Gastroesophageal sphincter (tissue), 4 donors: ENCODE results near the gene GAST. TPM values are rescaled to one million over a fixed set of nuclear protein-coding genes. Genes with fewer than 3 reads are reported as not detected.
"Not testable (repeated sequence)": the region's sequence is repeated elsewhere in the genome, so short reads cannot be mapped to it uniquely, and the experiment has no call there.

Experiments used
- ATAC-seq: fragments of 150-250 bp; one replicate; pipeline ENCODE4 v1.9.1; 2016; ENCODE audit warnings: mild to moderate bottlenecking, moderate library complexity
- H3K27ac ChIP-seq, 4 donors: fragments of 200-600 bp; sonication (generic) in 3 of 4; 1 replicate in 3 of 4; 2 replicates in 1 of 4; pipeline ENCODE4 v1.5.1; 2016 to 2019
- H3K27me3 ChIP-seq: fragments of 200-600 bp; sonication (generic); one replicate; pipeline ENCODE4 v1.5.1; 2019
- H3K36me3 ChIP-seq, 2 donors: fragments of 200-600 bp; sonication (generic); one replicate each; pipeline ENCODE4 v1.5.1; 2019; ENCODE audit warnings: control low read depth in 1 of 2
- H3K4me1 ChIP-seq, 3 donors: fragments of 200-600 bp; sonication (generic); 1 replicate in 2 of 3; 2 replicates in 1 of 3; pipeline ENCODE4 v1.5.1; 2016 to 2019; ENCODE audit warnings: control low read depth in 2 of 3
- H3K4me3 ChIP-seq, 2 donors: fragments of 200-600 bp; sonication (generic); one replicate each; pipeline ENCODE4 v1.5.1; 2019; ENCODE audit warnings: mild to moderate bottlenecking in 1 of 2, moderate library complexity in 1 of 2
- H3K9me3 ChIP-seq, 3 donors: fragments of 200-600 bp; sonication (generic); one replicate each; pipeline ENCODE4 v1.5.1; 2017 to 2019; ENCODE audit warnings: control low read depth in 2 of 3
- CTCF ChIP-seq, 4 experiments: fragments of 200-600 bp in 2 of 4; fragments of 450-650 bp in 2 of 4; sonication (generic) in 1 of 4; IDR thresholded peaks; one replicate each; pipeline ENCODE4 v1.5.1; 2017 to 2019; ENCODE audit warnings: antibody characterized with exemption in 4 of 4, mild to moderate bottlenecking in 2 of 4, moderate library complexity in 2 of 4
- EP300 ChIP-seq: sonication (generic); formaldehyde crosslinking; IDR thresholded peaks from one replicate; pipeline ENCODE4 v1.6.1; 2017; ENCODE audit warnings: antibody characterized with exemption, mild to moderate bottlenecking
- POLR2A ChIP-seq, 2 donors: fragments of 450-650 bp; IDR thresholded peaks; one replicate each; pipeline ENCODE4 v1.6.1; 2017; ENCODE audit warnings: antibody characterized with exemption in 2 of 2, mild to moderate bottlenecking in 2 of 2, moderate library complexity in 1 of 2
- POLR2AphosphoS5 ChIP-seq: sonication (generic); formaldehyde crosslinking; IDR thresholded peaks from one replicate; pipeline ENCODE4 v1.6.1; 2017; ENCODE audit warnings: antibody characterized with exemption
- WGBS, 2 donors: methylation state at CpG; one replicate each; pipeline ENCODE4 v1.1.5; 2018; ENCODE audit warnings: low coverage in 1 of 2; 5-methylcytosine and 5-hydroxymethylcytosine counted together
- total RNA-seq, 4 donors: library from RNA; depleted of rRNA; stranded (reverse); fragments of >200 nt; gene quantifications; one replicate each; pipeline ENCODE4 v1.1.0, GENCODE V29; 2016

GAST gene
- total RNA-seq, 4 donors from 2014 or later = not detected

GRCh38 chr17:41695134-41695661 is 16.9 kb upstream of the GAST start:
- no peak overlapping the region for H3K4me3 ChIP-seq
- peaks cover 5 to 56% of the 10 kb centered on the region in 2 donors for H3K36me3 ChIP-seq
- ATAC-seq = no peak
- peaks cover 0 to 49% (median 22%) of the 10 kb centered on the region in 3 donors for H3K4me1 ChIP-seq
- H3K9me3 ChIP-seq = no peaks in the 10 kb centered on the region
- no peaks in the 10 kb centered on the region for H3K27me3 ChIP-seq
- 33% methylated on average over 1 of the region's 7 CpGs; no CpG with 5 or more reads in 1 of the 2 donors for WGBS, 2 donors
- TF ChIP-seq CTCF (IDR thresholded peaks at IDR 0.05) (no peak), POLR2AphosphoS5 (peak; percentile 2), EP300 (no peak)
- H3K27ac ChIP-seq = peak overlapping the region in 3 of 4 donors; percentile 38 to 66 (median 41)

GRCh38 chr17:41695954-41696757 is 16.0 kb upstream of the GAST start:
- H3K4me3 ChIP-seq = no peak overlapping the region
- peak overlapping the region in 3 of 4 donors; percentile 38 to 66 (median 41) for H3K27ac ChIP-seq
- H3K4me1 ChIP-seq = peaks cover 0 to 40% (median 13%) of the 10 kb centered on the region in 3 donors
- TF ChIP-seq POLR2A (IDR thresholded peaks at IDR 0.05) = no peak
- TF ChIP-seq CTCF (IDR thresholded peaks at IDR 0.05) = peak; percentile 75 to 88 (median 80)
- TF ChIP-seq POLR2AphosphoS5 = no peak
- peaks cover 0 to 46% of the 10 kb centered on the region in 2 donors for H3K36me3 ChIP-seq
- ATAC-seq = no peak
- no peaks in the 10 kb centered on the region for H3K9me3 ChIP-seq
- no peaks in the 10 kb centered on the region for H3K27me3 ChIP-seq
- WGBS, 2 donors = 38 to 43% methylated on average over 6 to 8 of the region's 11 CpGs

- Histone ChIP-seq H3K36me3 (peaks cover 0 to 34% of the 10 kb centered on the region in 2 donors), H3K27ac (peak overlapping the region in 2 of 4 donors; percentile 11 to 25), H3K9me3 (no peaks in the 10 kb centered on the region), H3K4me1 (peaks cover 0 to 28% (median 13%) of the 10 kb centered on the region in 3 donors), H3K4me3 (no peak overlapping the region), H3K27me3 (no peaks in the 10 kb centered on the region)
- 31 to 48% methylated on average over 4 to 5 of the region's 6 CpGs for WGBS, 2 donors
- ATAC-seq = peak; percentile 90
- TF ChIP-seq POLR2A (IDR thresholded peaks at IDR 0.05) (no peak), CTCF (IDR thresholded peaks at IDR 0.05) (no peak), POLR2AphosphoS5 (no peak), EP300 (no peak)
These were observed 14.8 kb upstream of the GAST start for GRCh38 chr17:41697122-41697962.

GRCh38 chr17:41700843-41701242 is 11.3 kb upstream of the GAST start:
- 65 to 100% methylated on average over 1 to 2 of the region's 3 CpGs for WGBS, 2 donors
- H3K27me3 ChIP-seq, H3K4me3 ChIP-seq, H3K36me3 ChIP-seq, H3K9me3 ChIP-seq, ATAC-seq, H3K27ac ChIP-seq: not testable (repeated sequence)
- H3K4me1 ChIP-seq = peaks cover 0 to 25% (median 10%) of the 10 kb centered on the region in 3 donors

- no peak for ATAC-seq
- peaks cover 0 to 7% (median 0%) of the 10 kb centered on the region in 3 donors for H3K4me1 ChIP-seq
- H3K4me3 ChIP-seq = no peak overlapping the region
- H3K36me3 ChIP-seq = no peaks in the 10 kb centered on the region
- TF ChIP-seq POLR2AphosphoS5 (no peak), POLR2A (IDR thresholded peaks at IDR 0.05) (no peak), CTCF (IDR thresholded peaks at IDR 0.05) (no peak), EP300 (no peak)
- no peaks in the 10 kb centered on the region for H3K27me3 ChIP-seq
- WGBS, 2 donors = 82% methylated on average over 8 of the region's 8 CpGs; no CpG with 5 or more reads in 1 of the 2 donors
- no peak overlapping the region for H3K27ac ChIP-seq
- H3K9me3 ChIP-seq = no peaks in the 10 kb centered on the region
These were observed 9.4 kb upstream of the GAST start for GRCh38 chr17:41702712-41703111.
